ENCODE data around the gene KCNQ1OT1.

KCNQ1OT1 gene

GRCh38 chr11:2686360-2687222 is 13.2 kb downstream of the KCNQ1OT1 start:
- H3K79me2 ChIP-seq (ENCODE audit: insufficient read depth, low read length): no peaks in the 10 kb centered on the region

GRCh38 chr11:2685566-2686359 is 14.0 kb downstream of the KCNQ1OT1 start:
- peaks cover 41% of the 10 kb centered on the region for H3K4me1 ChIP-seq (ENCODE audit: insufficient read depth, low read length, severe bottlenecking)
- H3K79me2 ChIP-seq (ENCODE audit: insufficient read depth, low read length): no peaks in the 10 kb centered on the region

More at GRCh38 chr11:2686360-2687222, 13.2 kb downstream of the KCNQ1OT1 start:
- no peaks in the 10 kb centered on the region for H3K36me3 ChIP-seq (ENCODE audit: insufficient read depth, low read length)
- no peaks in the 10 kb centered on the region for H3K27me3 ChIP-seq (ENCODE audit: insufficient read depth, low read length)
- H3K9ac ChIP-seq (ENCODE audit: low read length): no peak overlapping the region
- no peaks in the 10 kb centered on the region for H3F3A ChIP-seq (ENCODE audit: insufficient read depth, low read length)
- H3K4me1 ChIP-seq (ENCODE audit: insufficient read depth, low read length, severe bottlenecking): peaks cover 39% of the 10 kb centered on the region
- H3K4me2 ChIP-seq (ENCODE audit: low read length): no peak overlapping the region
- no peak overlapping the region for H2AFZ ChIP-seq (ENCODE audit: low read length)
- H3K9me3 ChIP-seq (ENCODE audit: low read length): no peaks in the 10 kb centered on the region
- no peaks in the 10 kb centered on the region for H4K20me1 ChIP-seq (ENCODE audit: insufficient read depth, low read length)
- H3K27ac ChIP-seq (ENCODE audit: low read depth, low read length, poor library complexity, severe bottlenecking): no peak overlapping the region
- H3K9me2 ChIP-seq (ENCODE audit: low read depth, low read length): no peaks in the 10 kb centered on the region
- H3K4me3 ChIP-seq (ENCODE audit: low read depth, low read length, poor library complexity, severe bottlenecking): no peak overlapping the region
- no peak for TF ChIP-seq CTCF (IDR thresholded peaks at IDR 0.05; ENCODE audit: low read length)
- TF ChIP-seq EZH2 (IDR thresholded peaks at IDR 0.05; ENCODE audit: borderline replicate concordance, low read length): no peak

GRCh38 chr11:2685051-2685450 is 14.7 kb downstream of the KCNQ1OT1 start:
- Histone ChIP-seq H3K4me3 (ENCODE audit: low read depth, low read length, poor library complexity, severe bottlenecking) (no peak overlapping the region), H3K27ac (ENCODE audit: low read depth, low read length, poor library complexity, severe bottlenecking) (no peak overlapping the region), H3K36me3 (ENCODE audit: insufficient read depth, low read length) (no peaks in the 10 kb centered on the region), H3K4me2 (ENCODE audit: low read length) (no peak overlapping the region), H3K9ac (ENCODE audit: low read length) (no peak overlapping the region), H3K79me2 (ENCODE audit: insufficient read depth, low read length) (no peaks in the 10 kb centered on the region), H3K9me3 (ENCODE audit: low read length) (no peaks in the 10 kb centered on the region), H3F3A (ENCODE audit: insufficient read depth, low read length) (no peaks in the 10 kb centered on the region), H4K20me1 (ENCODE audit: insufficient read depth, low read length) (no peaks in the 10 kb centered on the region), H3K9me2 (ENCODE audit: low read depth, low read length) (no peaks in the 10 kb centered on the region), H3K27me3 (ENCODE audit: insufficient read depth, low read length) (no peaks in the 10 kb centered on the region), H3K4me1 (ENCODE audit: insufficient read depth, low read length, severe bottlenecking) (peaks cover 35% of the 10 kb centered on the region), H2AFZ (ENCODE audit: low read length) (no peak overlapping the region)
- TF ChIP-seq EZH2 (IDR thresholded peaks at IDR 0.05; ENCODE audit: borderline replicate concordance, low read length): no peak
- no peak for TF ChIP-seq CTCF (IDR thresholded peaks at IDR 0.05; ENCODE audit: low read length)

More at GRCh38 chr11:2685566-2686359, 14.0 kb downstream of the KCNQ1OT1 start:
- TF ChIP-seq CTCF (IDR thresholded peaks at IDR 0.05; ENCODE audit: low read length) (no peak), EZH2 (IDR thresholded peaks at IDR 0.05; ENCODE audit: borderline replicate concordance, low read length) (no peak)
- Histone ChIP-seq H3K9ac (ENCODE audit: low read length) (no peak overlapping the region), H3F3A (ENCODE audit: insufficient read depth, low read length) (no peaks in the 10 kb centered on the region), H3K36me3 (ENCODE audit: insufficient read depth, low read length) (no peaks in the 10 kb centered on the region), H4K20me1 (ENCODE audit: insufficient read depth, low read length) (no peaks in the 10 kb centered on the region), H3K4me3 (ENCODE audit: low read depth, low read length, poor library complexity, severe bottlenecking) (no peak overlapping the region), H3K9me2 (ENCODE audit: low read depth, low read length) (no peaks in the 10 kb centered on the region), H3K9me3 (ENCODE audit: low read length) (no peaks in the 10 kb centered on the region), H3K27ac (ENCODE audit: low read depth, low read length, poor library complexity, severe bottlenecking) (no peak overlapping the region), H3K4me2 (ENCODE audit: low read length) (no peak overlapping the region), H3K27me3 (ENCODE audit: insufficient read depth, low read length) (no peaks in the 10 kb centered on the region), H2AFZ (ENCODE audit: low read length) (no peak overlapping the region)

Measured in OCI-LY1 (cell line).